OCI-LY3 (cell line): ENCODE measurements around the gene EMC1.
"Not testable (repeated sequence)": the region's sequence is repeated elsewhere in the genome, so short reads cannot be mapped to it uniquely, and the experiment has no call there.

Source experiments
- H2AFZ ChIP-seq: fragments of 200-600, 300-600 bp; shearing (Covaris generic); 2 replicates; pipeline ENCODE4 v1.6.0; 2014; ENCODE audit warnings: antibody characterized with exemption, low read depth, low read length
- H3K27ac ChIP-seq: fragments of 200-600, 300-600 bp; sonication (generic); 2 replicates; pipeline ENCODE4 v1.5.1; 2014; ENCODE audit warnings: mild to moderate bottlenecking, low read length, moderate library complexity, mixed read lengths
- H3K27me3 ChIP-seq: fragments of 200-600, 300-600 bp; sonication (generic); 2 replicates; pipeline ENCODE4 v1.6.1; 2014; ENCODE audit warnings: low read depth, low read length, mixed read lengths
- H3K36me3 ChIP-seq: fragments of 200-600, 300-600 bp; sonication (generic); replicated peaks from 2 replicates; pipeline ENCODE3; 2014; ENCODE audit warnings: low read depth, low read length, mixed read lengths
- H3K4me1 ChIP-seq: fragments of 300-600, 200-600 bp; sonication (generic); 2 replicates; pipeline ENCODE4 v1.6.1; 2014; ENCODE audit warnings: low read length, mixed read lengths
- H3K4me2 ChIP-seq: fragments of 200-600, 300-600 bp; sonication (generic); 2 replicates; pipeline ENCODE4 v1.6.1; 2014; ENCODE audit warnings: low read length, mixed read lengths
- H3K4me3 ChIP-seq: fragments of 300-600, 200-600 bp; sonication (generic); 2 replicates; pipeline ENCODE4 v1.5.1; 2014; ENCODE audit warnings: antibody characterized with exemption, mild to moderate bottlenecking, low read length, moderate library complexity
- H3K79me2 ChIP-seq: fragments of 300-600, 200-600 bp; shearing (Covaris generic); 2 replicates; pipeline ENCODE4 v1.6.1; 2014; ENCODE audit warnings: mild to moderate bottlenecking, low read length, mixed read lengths
- H3K9ac ChIP-seq: fragments of 300-600, 200-600 bp; shearing (Covaris generic); 2 replicates; pipeline ENCODE4 v1.6.0; 2014; ENCODE audit warnings: mild to moderate bottlenecking, low read length, moderate library complexity
- H3K9me3 ChIP-seq: fragments of 200-600, 300-600 bp; shearing (Covaris generic); 2 replicates; pipeline ENCODE4 v1.6.1; 2014; ENCODE audit warnings: low read length, mixed read lengths; ENCODE audit not compliant: insufficient read depth
- H4K20me1 ChIP-seq: fragments of 200-600, 300-600 bp; sonication (generic); 2 replicates; pipeline ENCODE4 v1.6.1; 2016; ENCODE audit warnings: low read length, mixed read lengths; ENCODE audit not compliant: insufficient read depth
- EZH2phosphoT487 ChIP-seq: fragments of 200-600 bp; shearing (Covaris generic); IDR thresholded peaks from 2 replicates; pipeline ENCODE4 v1.6.1; 2018; ENCODE audit warnings: antibody characterized with exemption, mixed run types, low read depth
- TF ChIP-seq, protein P1 (sequence below): fragments of 200-600, 300-600 bp; sonication (generic); IDR thresholded peaks from 2 replicates; pipeline ENCODE4 v1.5.1; 2014; ENCODE audit warnings: antibody characterized with exemption, low read length, low read depth

Gene EMC1

GRCh38 chr1:19251305-19252196, at the start of gene EMC1, which contains the start of gene MRTO4:
TSS of gene EMC1 (minus strand) at chr1:19251524. CDS start at chr1:19251509, 15 bp downstream.
TSS of gene MRTO4 (plus strand) at chr1:19251805. CDS start at chr1:19251836, 31 bp downstream.
- H3K36me3 ChIP-seq, result peaks cover 4% of the 10 kb centered on the region
- H3K4me2 ChIP-seq, result peak within 1 kb of the TSS; percentile 80
- H3K27me3 ChIP-seq, result no peaks in the 10 kb centered on the region
- TF ChIP-seq, protein P1, sequence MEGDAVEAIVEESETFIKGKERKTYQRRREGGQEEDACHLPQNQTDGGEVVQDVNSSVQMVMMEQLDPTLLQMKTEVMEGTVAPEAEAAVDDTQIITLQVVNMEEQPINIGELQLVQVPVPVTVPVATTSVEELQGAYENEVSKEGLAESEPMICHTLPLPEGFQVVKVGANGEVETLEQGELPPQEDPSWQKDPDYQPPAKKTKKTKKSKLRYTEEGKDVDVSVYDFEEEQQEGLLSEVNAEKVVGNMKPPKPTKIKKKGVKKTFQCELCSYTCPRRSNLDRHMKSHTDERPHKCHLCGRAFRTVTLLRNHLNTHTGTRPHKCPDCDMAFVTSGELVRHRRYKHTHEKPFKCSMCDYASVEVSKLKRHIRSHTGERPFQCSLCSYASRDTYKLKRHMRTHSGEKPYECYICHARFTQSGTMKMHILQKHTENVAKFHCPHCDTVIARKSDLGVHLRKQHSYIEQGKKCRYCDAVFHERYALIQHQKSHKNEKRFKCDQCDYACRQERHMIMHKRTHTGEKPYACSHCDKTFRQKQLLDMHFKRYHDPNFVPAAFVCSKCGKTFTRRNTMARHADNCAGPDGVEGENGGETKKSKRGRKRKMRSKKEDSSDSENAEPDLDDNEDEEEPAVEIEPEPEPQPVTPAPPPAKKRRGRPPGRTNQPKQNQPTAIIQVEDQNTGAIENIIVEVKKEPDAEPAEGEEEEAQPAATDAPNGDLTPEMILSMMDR, result no peak
- TF ChIP-seq EZH2phosphoT487, result no peak
- H3K79me2 ChIP-seq, result peaks cover 93% of the 10 kb centered on the region
- H3K4me1 ChIP-seq, result peaks cover 17% of the 10 kb centered on the region
- no peaks in the 10 kb centered on the region for H3K9me3 ChIP-seq
- H3K4me3 ChIP-seq, result peak within 1 kb of the TSS; percentile 100
- H4K20me1 ChIP-seq, result no peaks in the 10 kb centered on the region
- peak within 1 kb of the TSS; percentile 93 for H3K9ac ChIP-seq
- peak within 1 kb of the TSS; percentile 92 for H3K27ac ChIP-seq
- H2AFZ ChIP-seq, result peak within 1 kb of the TSS; percentile 83

DNA sequence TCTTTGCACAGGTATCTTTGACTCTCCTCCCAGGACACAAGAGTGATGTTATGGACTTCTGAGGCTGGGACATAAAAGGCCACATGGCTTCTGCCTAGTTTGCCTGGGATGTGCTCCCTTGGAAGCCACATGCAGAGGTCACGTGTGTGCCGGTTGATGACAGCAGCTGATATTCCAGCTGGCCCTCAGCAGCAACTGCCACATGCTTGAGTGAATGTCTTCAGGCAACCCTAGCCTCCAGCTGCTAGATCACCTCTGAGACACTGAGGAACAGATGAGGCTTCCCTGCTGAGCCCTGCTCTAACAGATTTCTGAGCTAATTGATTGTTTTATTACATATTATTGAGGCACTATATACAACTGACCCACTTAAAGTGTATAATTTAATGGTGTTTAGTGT, 48.9 kb upstream of the EMC1 start:
- peaks cover 4% of the 10 kb centered on the region for H3K36me3 ChIP-seq

GRCh38 chr1:19294638-19295037, 43.3 kb upstream of the EMC1 start:
- H3K4me2 ChIP-seq, result no peak overlapping the region
- no peaks in the 10 kb centered on the region for H3K4me1 ChIP-seq
- no peaks in the 10 kb centered on the region for H3K27me3 ChIP-seq
- no peak overlapping the region for H3K4me3 ChIP-seq
- no peak overlapping the region for H3K9ac ChIP-seq
- no peaks in the 10 kb centered on the region for H3K36me3 ChIP-seq
- H3K9me3 ChIP-seq, result no peaks in the 10 kb centered on the region
- TF ChIP-seq, protein P1, result no peak
- no peak for TF ChIP-seq EZH2phosphoT487
- no peak overlapping the region for H2AFZ ChIP-seq
- no peaks in the 10 kb centered on the region for H3K79me2 ChIP-seq
- no peak overlapping the region for H3K27ac ChIP-seq
- H4K20me1 ChIP-seq, result no peaks in the 10 kb centered on the region

More for the DNA sequence above, 48.9 kb upstream of the EMC1 start:
- H3K4me1 ChIP-seq, result no peaks in the 10 kb centered on the region
- no peaks in the 10 kb centered on the region for H3K27me3 ChIP-seq
- no peaks in the 10 kb centered on the region for H3K79me2 ChIP-seq
- no peak overlapping the region for H3K27ac ChIP-seq
- H3K4me2 ChIP-seq, result no peak overlapping the region
- H3K9me3 ChIP-seq, result no peaks in the 10 kb centered on the region
- no peak for TF ChIP-seq EZH2phosphoT487
- TF ChIP-seq, protein P1, result no peak
- H4K20me1 ChIP-seq, result no peaks in the 10 kb centered on the region
- no peak overlapping the region for H2AFZ ChIP-seq
- H3K9ac ChIP-seq, result no peak overlapping the region
- H3K4me3 ChIP-seq, result no peak overlapping the region

- H3K4me3 ChIP-seq, result no peak overlapping the region
- TF ChIP-seq, protein P1, result no peak
- TF ChIP-seq EZH2phosphoT487, result no peak
- H3K36me3 ChIP-seq, result no peaks in the 10 kb centered on the region
- no peak overlapping the region for H3K9ac ChIP-seq
- H3K27ac ChIP-seq, result no peak overlapping the region
- H3K27me3 ChIP-seq, result no peaks in the 10 kb centered on the region
- H3K4me2 ChIP-seq, result no peak overlapping the region
- no peaks in the 10 kb centered on the region for H4K20me1 ChIP-seq
- H3K9me3 ChIP-seq, result no peaks in the 10 kb centered on the region
- H2AFZ ChIP-seq, result no peak overlapping the region
- H3K79me2 ChIP-seq, result no peaks in the 10 kb centered on the region
- H3K4me1 ChIP-seq, result no peaks in the 10 kb centered on the region
Measured at GRCh38 chr1:19289244-19289643, 37.9 kb upstream of the EMC1 start.

- H3K27me3 ChIP-seq, H3K27ac ChIP-seq, H3K36me3 ChIP-seq, H2AFZ ChIP-seq, H4K20me1 ChIP-seq, H3K4me1 ChIP-seq, H3K9me3 ChIP-seq, H3K79me2 ChIP-seq, H3K4me2 ChIP-seq, H3K4me3 ChIP-seq, H3K9ac ChIP-seq: not testable (repeated sequence)
Measured at GRCh38 chr1:19288324-19289241, 37.3 kb upstream of the EMC1 start, which contains the start of gene AKR7A3. TSS of gene AKR7A3 (minus strand) at chr1:19288770. CDS start at chr1:19288709, 61 bp downstream.
